Measurements from ENCODE around the gene RAP2C. TPM values are rescaled to one million over a fixed set of nuclear protein-coding genes. Genes with fewer than 3 reads are reported as not detected.

Gene RAP2C
- 18.3 and 21.0 TPM in 2 replicates for total RNA-seq

DNA sequence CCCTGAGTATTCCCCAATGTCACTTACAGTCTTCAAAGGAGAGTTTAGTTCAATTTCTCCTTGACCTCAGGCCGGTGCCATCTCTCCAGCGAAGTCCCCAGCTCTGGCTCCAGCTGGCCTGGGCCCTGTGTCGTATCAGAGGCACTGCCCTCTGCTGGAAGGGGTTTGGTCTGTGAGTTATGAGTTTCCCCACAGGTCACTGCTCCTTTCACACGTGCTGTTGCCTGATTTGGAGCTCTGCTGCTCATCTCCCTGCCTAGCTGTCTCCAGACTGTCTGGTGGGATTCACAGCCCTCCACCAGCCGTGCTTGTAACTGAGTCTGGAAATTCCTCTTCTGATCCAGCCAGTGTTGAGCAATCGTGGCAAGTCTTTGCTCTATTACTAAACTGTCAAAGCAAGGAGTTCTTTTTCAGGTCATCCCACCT is at the start of gene RAP2C:
RAP2C (minus strand) TSS at position 105 of the 426 bp plus-strand sequence. CDS start 2,179 bp downstream, outside the sequence.

Other genes with a start within 250 kb of the RAP2C start
- 5.1 and 6.3 TPM in 2 replicates for gene STK26, start 196.1 kb downstream of the RAP2C start, total RNA-seq
- 0.03 and 0.07 TPM in 2 replicates for gene FRMD7, start 91.4 kb downstream of the RAP2C start, total RNA-seq